Nephron progenitor cell (in vitro differentiated cells): ENCODE data around the gene ZNF304.

Source experiments
- DNase-seq: peaks from one replicate; pipeline ENCODE4 v3.0.0; 2021
- H3K27ac Mint-ChIP-seq: 2 replicates; pipeline ENCODE4 v1.8.0; 2021; ENCODE audit warnings: mild to moderate bottlenecking, moderate library complexity, mixed read lengths
- H3K27me3 Mint-ChIP-seq: 2 replicates; pipeline ENCODE4 v1.8.0; 2021; ENCODE audit warnings: mild to moderate bottlenecking, low read depth, mixed read lengths; ENCODE audit not compliant: poor library complexity
- H3K36me3 Mint-ChIP-seq: 2 replicates; pipeline ENCODE4 v1.8.0; 2021; ENCODE audit warnings: low read depth, mixed read lengths
- H3K4me1 Mint-ChIP-seq: 2 replicates; pipeline ENCODE4 v1.8.0; 2021; ENCODE audit warnings: mixed read lengths
- H3K4me3 Mint-ChIP-seq: 2 replicates; pipeline ENCODE4 v1.8.0; 2021; ENCODE audit warnings: mild to moderate bottlenecking, moderate library complexity, mixed read lengths
- H3K9me3 Mint-ChIP-seq: 2 replicates; pipeline ENCODE4 v1.8.0; 2021; ENCODE audit warnings: mild to moderate bottlenecking, moderate library complexity, mixed read lengths
- TF ChIP-seq, protein P1 (sequence below): fragments of 200-600 bp; sonication (generic); IDR thresholded peaks from 2 replicates; pipeline ENCODE4 v1.5.0; 2021; ENCODE audit warnings: antibody characterized with exemption

The ZNF304 gene

DNA sequence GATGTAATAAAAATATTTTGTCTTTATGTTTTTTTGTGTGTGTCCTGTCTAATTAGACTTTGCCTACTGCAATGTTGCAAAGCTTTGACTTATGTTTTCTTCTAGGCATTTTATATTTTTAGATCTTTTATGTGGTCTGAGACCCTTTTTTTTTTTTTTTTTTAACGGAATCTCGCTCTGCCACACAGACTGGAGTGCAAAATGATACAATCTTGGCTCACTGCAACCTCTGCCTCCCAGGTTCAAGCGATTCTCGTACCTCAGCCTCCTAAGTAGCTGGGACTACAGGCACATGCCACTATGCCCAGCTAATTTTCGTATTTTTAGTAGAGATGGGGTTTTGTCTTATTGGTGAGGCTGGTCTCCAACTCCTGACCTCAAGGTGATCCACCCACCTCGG, 8.5 kb upstream of the ZNF304 start:
- Mint-ChIP-seq H3K27me3 (peaks cover 77% of the 10 kb centered on the region), H3K4me1 (no peaks in the 10 kb centered on the region)

DNA sequence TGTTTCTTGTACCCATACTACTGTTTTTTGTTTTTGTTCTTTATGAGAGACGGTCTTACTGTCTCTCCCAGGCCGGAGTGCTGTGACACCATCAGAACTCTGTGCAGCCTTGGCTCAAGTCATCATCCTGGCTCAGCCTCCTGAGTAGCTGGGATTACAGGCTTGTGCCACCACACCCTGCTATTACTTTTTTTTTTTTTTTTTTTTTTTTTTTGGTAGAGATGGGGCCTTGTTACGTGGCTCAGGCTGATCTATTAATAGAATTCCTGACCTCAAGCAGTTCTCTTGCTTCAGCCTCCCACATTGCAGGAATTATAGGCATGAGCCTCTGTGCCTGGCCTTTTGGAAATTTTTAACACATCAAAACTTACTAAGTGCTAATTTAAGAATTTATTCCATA, 2.9 kb upstream of the ZNF304 start:
- Mint-ChIP-seq H3K36me3 (peaks cover 15% of the 10 kb centered on the region), H3K4me1 (peaks cover 27% of the 10 kb centered on the region)

More for the DNA sequence above, 8.5 kb upstream of the ZNF304 start:
- DNase-seq: no peak
- no peaks in the 10 kb centered on the region for H3K36me3 Mint-ChIP-seq
- TF ChIP-seq, protein P1, sequence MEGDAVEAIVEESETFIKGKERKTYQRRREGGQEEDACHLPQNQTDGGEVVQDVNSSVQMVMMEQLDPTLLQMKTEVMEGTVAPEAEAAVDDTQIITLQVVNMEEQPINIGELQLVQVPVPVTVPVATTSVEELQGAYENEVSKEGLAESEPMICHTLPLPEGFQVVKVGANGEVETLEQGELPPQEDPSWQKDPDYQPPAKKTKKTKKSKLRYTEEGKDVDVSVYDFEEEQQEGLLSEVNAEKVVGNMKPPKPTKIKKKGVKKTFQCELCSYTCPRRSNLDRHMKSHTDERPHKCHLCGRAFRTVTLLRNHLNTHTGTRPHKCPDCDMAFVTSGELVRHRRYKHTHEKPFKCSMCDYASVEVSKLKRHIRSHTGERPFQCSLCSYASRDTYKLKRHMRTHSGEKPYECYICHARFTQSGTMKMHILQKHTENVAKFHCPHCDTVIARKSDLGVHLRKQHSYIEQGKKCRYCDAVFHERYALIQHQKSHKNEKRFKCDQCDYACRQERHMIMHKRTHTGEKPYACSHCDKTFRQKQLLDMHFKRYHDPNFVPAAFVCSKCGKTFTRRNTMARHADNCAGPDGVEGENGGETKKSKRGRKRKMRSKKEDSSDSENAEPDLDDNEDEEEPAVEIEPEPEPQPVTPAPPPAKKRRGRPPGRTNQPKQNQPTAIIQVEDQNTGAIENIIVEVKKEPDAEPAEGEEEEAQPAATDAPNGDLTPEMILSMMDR: no peak
- no peak overlapping the region for H3K27ac Mint-ChIP-seq
- no peak overlapping the region for H3K4me3 Mint-ChIP-seq
- H3K9me3 Mint-ChIP-seq: no peaks in the 10 kb centered on the region

DNA sequence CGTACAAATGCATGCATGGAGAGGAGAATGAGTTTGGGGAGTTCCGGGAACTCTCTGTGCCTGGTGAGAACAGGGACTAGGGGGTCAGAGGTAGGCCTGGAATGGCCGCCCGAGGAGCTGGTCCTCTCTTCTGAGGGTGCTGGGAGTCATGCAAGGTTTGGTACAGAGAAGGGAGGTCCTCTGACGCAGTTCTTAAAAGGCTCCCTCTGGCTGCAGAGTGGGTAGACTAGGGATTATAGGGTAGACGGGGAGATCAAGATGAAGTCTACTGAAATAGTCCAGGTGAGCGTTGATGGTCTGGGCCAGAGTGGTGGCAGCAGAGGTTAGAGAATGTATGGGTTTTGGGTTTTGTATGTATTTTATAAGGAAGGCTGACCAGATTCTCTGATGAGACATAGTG, 796 bp downstream of the ZNF304 start:
- H3K27me3 Mint-ChIP-seq: peaks cover 22% of the 10 kb centered on the region
- DNase-seq: no peak
- TF ChIP-seq, protein P1: no peak

More for the DNA sequence above, 2.9 kb upstream of the ZNF304 start:
- no peak for DNase-seq
- H3K27me3 Mint-ChIP-seq: peaks cover 56% of the 10 kb centered on the region
- no peak overlapping the region for H3K4me3 Mint-ChIP-seq
- peaks cover 3% of the 10 kb centered on the region for H3K9me3 Mint-ChIP-seq
- TF ChIP-seq, protein P1: no peak
- H3K27ac Mint-ChIP-seq: no peak overlapping the region

DNA sequence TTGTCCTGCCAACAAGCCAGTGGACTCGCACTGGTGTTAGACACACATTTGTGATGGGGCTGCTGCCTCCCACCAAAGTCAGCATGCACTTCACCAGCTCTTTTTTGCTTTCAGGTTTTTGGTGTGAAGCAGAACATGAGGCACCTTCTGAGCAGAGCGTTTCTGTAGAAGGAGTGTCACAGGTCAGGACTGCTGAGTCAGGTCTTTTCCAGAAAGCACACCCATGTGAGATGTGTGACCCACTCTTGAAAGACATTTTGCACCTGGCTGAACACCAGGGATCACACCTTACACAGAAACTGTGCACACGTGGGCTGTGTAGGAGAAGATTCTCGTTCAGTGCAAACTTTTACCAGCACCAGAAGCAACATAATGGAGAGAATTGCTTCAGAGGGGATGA, 4.8 kb downstream of the ZNF304 start:
- no peak for DNase-seq
- Mint-ChIP-seq H3K36me3 (peaks cover 67% of the 10 kb centered on the region), H3K4me3 (no peak overlapping the region), H3K27me3 (peaks cover 3% of the 10 kb centered on the region), H3K9me3 (peaks cover under 1% of the 10 kb centered on the region), H3K4me1 (peaks cover 27% of the 10 kb centered on the region), H3K27ac (no peak overlapping the region)
- TF ChIP-seq, protein P1: no peak

More for the DNA sequence above, 796 bp downstream of the ZNF304 start:
- peaks cover 32% of the 10 kb centered on the region for H3K4me1 Mint-ChIP-seq
- H3K27ac Mint-ChIP-seq: peak overlapping the region; percentile 92
- H3K4me3 Mint-ChIP-seq: peak overlapping the region; percentile 99
- peaks cover 39% of the 10 kb centered on the region for H3K36me3 Mint-ChIP-seq
- peaks cover 3% of the 10 kb centered on the region for H3K9me3 Mint-ChIP-seq

DNA sequence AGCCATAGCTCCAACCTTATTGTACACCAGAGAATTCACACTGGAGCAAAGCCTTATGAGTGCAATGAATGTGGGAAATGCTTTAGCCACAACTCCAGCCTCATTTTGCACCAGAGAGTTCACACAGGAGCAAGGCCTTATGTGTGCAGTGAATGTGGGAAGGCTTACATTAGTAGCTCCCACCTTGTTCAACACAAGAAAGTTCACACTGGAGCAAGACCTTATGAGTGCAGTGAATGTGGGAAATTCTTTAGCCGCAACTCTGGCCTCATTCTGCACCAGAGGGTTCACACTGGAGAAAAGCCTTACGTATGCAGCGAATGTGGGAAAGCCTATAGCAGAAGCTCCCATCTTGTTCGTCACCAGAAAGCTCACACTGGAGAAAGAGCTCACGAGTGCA, 6.3 kb downstream of the ZNF304 start:
- Mint-ChIP-seq H3K4me1 (peaks cover 12% of the 10 kb centered on the region), H3K36me3 (peaks cover 66% of the 10 kb centered on the region), H3K27ac (no peak overlapping the region), H3K9me3 (peaks cover 3% of the 10 kb centered on the region), H3K4me3 (no peak overlapping the region), H3K27me3 (no peaks in the 10 kb centered on the region)
- DNase-seq: no peak
- TF ChIP-seq, protein P1: no peak

DNA sequence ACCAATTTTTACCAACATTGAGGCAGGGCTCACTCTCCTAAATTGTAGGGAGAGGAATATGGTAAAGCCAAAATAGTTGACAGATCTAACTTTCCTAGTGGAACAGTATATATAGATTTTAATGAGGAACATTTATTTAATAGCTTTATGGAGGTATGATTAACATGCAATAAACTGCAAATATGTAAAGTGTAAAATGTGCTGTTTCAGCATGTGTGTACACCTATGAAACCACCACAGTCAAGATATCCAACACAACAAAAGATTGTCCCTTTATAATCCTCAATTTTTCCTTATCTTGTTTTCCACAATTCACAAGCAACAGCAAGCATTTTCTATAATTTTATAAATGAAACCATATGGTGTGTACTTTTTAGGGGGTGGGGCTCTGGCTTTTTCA, 8.2 kb downstream of the ZNF304 start:
- Mint-ChIP-seq H3K36me3 (peaks cover 70% of the 10 kb centered on the region), H3K27ac (no peak overlapping the region), H3K4me1 (peaks cover 18% of the 10 kb centered on the region), H3K4me3 (no peak overlapping the region), H3K27me3 (peaks cover 2% of the 10 kb centered on the region), H3K9me3 (peaks cover 9% of the 10 kb centered on the region)
- TF ChIP-seq, protein P1: no peak
- no peak for DNase-seq
